ENCODE data around the gene DARS1.
"Not testable (repeated sequence)": the region's sequence is repeated elsewhere in the genome, so short reads cannot be mapped to it uniquely, and the experiment has no call there.

DARS1 gene

DNA sequence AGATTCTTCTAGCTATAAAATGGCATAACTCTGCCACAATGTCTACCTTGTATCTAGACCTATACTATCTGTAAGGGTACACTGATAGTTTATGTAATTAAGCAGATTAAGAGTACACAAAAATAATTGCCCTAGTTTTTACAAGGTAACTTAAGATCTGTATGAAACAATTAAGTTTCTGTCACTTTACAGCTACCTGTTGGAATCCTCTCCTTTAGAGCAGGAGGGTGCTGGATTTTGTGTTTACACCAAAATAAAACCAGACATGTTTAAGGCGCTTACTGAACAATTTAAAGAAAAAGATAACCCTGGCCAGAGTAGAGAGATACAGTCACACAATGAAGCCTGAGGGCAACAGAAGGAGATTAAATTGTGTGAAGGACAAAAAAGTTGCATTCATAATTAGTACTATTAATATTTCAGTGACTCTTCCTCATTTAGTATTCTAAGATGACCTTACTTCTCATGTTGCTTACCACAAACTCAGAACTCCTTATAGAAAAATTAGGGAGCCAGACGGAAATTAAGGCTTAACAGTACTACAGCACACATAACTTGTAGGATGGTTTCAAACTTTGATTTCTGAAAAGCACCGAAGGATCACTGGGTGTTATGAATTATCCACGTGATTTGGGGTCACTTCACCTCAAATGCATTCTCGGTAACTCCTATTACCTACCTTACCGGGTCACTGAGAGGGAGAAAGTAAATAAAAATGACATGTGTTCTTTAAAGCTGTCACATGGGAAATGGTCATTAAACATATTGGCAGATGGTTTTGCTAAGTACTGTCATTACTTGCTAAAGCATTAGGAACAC lies 1.0 kb downstream of the DARS1 start:
- no peak for DNase-seq (ENCODE audit: low spot score)

DNA sequence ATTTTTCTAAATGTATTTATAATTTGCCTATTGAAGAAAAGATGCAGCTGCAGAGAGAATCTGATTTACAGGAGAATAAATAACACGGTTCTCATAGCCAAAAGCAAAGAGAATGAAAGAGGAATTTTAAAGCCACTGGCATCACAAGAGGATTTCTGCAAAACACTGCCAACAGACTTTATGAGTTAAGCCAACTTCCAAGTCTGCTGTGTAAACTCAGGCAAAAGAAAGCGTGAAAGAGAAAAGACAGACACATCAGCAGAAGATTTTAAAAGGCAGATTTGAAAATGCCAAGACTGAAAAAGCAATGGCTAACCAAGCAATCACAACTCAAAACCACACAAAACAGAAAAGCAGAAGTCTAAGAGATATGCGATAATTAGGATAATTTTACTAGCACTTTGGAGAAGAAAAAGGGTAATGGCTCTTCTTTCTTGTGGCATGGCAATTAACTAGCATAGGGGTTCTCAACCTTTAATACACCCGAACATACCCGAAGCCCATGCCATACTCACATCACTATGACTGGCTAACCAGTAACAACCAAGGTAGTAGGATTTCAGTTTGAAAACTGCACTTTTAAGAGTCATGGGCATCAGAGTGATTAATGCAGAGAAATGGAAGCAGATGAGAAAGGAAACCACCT lies 4.9 kb downstream of the DARS1 start:
- no peak for DNase-seq (ENCODE audit: low spot score)

DNA sequence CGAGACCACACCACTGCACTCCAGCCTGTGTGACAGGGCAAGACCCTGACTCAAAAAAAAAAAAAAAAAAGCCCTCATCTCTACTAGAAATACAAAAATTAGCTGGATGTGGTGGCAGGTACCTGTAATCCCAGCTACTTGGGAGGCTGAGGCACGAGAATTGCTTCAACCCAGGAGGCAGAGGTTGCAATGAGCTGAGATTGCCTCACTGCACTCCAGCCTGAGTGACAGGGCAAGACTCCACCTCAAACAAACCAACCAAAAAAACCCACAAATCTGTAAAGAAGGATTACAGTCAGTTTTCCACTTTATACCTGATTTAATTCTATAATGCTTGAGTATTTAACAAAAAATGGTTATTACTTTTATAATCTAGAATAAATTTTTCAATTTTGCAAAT lies 9.7 kb downstream of the DARS1 start:
- no peak for DNase-seq (ENCODE audit: low spot score)

DNA sequence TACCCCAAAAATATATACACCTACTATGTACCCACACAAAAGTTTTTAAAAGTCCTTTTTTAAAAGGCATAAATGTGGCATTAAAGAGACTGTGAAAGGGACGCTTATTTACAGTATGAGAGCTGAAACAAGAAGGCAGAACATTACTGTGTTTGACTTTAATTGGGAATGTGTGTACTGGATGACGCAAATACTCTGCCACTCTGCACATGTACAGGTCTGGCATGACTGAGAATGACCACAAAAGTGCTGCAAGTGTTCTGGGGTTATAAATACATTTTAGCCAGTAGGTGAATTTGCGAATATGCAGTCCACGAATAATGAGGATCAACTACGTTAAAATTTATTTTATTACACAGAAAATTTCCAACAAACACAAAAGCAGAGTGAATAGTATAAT lies 11.4 kb downstream of the DARS1 start:
- no peak for DNase-seq (ENCODE audit: low spot score)

DNA sequence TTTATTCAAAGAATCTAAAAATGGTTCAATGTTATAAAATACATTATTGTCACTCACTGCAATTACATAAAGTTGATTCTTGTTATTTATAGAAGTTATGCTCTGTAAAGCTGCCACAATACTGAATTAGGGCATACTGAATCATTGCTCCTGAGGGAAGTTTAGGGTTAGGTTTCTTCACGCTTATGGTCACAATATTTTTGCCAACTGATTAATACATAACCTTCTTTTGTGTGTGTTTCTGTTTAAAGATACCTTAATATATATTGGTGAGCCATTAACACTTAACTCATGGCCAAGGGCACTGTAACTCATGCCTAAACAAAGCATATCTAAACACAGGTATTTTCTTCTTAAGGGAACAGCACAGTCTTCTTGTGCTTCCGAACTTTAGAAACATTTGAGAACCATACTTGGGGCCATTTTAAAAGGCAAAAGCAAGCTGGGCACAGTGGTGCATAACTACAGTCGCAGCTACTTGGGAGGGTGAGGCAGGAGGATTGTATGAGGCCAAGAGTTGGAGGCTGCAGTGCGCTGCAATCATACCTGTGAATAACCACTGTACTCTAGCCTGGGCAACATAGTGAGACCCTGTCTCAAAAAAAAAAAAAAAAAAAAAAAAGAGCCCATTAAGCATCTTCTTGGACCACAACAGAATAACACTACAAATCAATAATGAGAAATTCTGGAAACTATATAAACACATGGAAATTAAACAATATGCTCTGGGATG lies 15.6 kb downstream of the DARS1 start:
- DNase-seq (ENCODE audit: low spot score), result no peak

DNA sequence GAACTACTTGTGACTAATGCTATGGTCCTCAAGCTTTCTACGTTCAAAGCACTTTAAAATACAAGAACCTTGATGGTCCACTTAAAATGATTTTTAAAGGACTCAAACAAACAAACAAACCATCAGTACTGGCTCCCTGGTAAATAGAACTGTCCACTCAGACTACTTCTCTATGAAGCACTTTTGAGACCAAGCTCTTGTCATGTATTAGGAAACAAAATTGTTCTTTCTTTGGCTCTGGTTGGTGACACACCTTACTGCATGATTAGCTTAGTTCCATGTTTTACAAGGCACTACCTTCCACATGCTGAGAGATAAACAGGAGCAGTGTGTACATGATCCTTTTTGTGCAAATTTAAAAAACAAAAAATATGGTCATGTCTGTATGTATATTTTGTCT lies 19.7 kb downstream of the DARS1 start:
- DNase-seq (ENCODE audit: low spot score), result no peak

DNA sequence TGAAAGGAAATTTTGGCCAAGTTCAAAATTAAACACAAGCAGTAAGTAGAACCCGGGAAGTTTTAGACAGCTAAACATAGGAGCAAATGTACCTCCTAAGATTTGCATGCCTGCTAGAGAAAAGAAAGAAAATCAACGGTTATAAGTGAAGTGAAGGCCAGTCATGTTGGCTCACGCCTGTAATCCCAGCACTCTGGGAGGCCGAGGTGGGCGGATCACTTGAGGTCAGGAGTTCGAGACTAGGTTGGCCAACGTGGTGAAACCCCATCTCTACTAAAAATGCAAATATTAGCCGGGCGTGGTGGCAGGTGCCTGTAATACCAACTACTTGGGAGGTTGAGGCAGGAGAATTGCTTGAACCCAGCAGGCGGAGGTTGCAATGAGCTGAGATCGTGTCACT lies 21.0 kb downstream of the DARS1 start:
- DNase-seq (ENCODE audit: low spot score), result not testable (repeated sequence)

DNA sequence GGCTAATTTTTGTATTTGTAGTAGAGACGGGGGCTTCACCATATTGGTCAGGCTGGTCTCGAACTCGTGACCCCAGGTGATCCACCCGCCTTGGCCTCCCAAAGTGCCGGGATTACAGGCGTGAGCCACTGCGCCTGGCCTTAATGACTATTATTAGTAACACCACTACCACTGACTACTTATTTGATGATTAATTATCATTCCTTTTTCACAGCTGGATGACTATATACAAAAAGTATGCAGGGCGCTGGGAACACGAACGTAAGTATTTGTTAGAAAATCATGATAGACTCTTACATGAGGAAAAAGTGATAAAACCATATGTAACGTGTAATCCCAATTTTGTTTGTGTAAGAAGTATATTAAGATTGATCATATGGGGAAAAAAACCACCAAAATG lies 21.6 kb downstream of the DARS1 start:
- DNase-seq (ENCODE audit: low spot score), result no peak

DNA sequence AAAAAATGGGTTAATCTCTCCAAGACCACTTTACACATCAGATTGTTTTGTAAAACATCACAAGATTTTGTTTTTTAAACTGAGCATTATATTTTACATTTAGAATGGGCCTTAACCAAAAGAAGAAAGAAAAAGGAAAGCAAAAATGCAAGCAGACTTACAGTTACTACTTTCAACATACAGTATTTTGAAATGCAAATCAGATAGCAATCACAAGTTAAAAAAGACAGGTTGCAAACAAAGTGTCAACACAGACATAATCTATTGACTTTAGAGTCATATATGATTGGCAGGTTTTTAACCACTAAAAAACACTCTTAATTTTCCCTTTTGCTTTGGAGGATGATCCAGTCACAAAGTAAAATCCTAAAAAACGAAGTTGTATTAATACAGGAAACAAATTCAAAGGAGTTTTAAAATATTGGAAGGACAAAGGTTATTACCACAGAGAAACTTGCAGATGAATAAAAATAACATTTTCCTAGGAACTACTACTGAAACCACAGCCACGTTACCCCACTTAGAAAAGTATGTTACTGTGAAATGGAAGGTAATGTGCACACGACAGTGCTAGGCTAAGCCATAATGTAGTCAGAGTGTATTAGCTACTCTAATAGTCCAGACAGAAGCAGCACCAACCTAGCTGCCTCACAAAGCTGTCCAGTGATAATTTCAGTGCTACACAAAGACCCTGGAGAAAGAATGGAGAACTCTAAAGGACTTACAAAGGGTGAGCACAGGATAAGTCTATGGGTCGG lies 22.9 kb downstream of the DARS1 start:
- DNase-seq (ENCODE audit: low spot score), result no peak

DNA sequence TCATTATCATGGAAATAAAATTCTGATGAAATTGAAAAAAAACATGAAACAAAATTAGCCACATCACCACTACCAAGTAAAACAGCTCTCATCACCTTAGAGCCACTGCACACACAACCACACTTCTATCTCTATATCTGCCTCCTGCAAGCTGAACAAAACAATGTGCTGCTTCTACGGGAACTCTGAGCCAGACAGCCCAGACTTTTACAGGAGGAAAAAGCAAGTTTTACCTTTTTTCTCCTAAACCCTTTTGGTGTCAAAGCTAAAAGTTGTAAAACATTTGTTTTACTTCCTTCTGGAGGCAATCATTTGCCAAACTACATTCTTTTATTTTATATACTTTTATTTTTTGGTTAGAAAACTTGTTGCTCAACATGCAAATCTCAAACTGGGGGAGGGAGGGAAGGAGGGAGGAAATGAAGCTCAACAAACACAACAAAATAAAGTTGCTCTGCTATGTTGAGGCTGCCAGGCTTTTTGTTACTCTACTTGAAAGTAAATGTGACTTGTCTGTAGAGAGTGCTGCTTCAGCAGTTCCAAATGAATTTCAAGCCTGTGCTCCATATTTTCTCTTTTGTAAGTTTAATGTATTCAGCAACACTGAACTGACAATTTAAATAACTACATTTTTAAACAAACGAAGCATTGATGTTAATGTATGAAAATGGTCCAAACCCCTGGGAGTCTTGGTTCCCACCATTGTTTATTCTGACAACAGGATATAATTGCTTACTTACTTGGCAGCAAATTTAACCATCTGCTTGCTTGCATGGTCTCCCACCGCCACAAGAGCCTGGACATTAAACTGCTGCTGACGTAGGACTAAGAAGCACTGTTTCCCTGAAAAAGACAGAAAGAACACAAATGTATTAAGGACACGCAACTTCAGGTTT lies 24.5 kb downstream of the DARS1 start:
- DNase-seq (ENCODE audit: low spot score), result no peak

DNA sequence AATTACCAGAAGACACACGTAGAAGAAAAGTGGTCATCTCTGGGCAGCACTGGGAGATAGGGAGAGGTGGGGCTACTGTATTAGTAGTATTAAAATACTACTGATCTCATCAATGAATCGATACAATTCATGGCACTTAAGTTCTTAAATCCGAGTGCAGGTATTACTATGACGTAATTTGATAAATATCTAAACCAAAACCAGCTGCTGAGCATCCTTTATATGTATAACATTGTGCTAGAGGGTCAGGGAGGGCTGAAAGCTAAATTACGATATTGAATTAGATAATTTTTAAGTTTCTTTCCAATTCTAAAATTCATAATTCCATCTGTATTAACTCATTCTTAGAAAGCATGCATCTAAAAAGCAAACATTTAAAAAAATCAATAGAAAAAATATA lies 25.3 kb downstream of the DARS1 start:
- DNase-seq (ENCODE audit: low spot score), result no peak

DNA sequence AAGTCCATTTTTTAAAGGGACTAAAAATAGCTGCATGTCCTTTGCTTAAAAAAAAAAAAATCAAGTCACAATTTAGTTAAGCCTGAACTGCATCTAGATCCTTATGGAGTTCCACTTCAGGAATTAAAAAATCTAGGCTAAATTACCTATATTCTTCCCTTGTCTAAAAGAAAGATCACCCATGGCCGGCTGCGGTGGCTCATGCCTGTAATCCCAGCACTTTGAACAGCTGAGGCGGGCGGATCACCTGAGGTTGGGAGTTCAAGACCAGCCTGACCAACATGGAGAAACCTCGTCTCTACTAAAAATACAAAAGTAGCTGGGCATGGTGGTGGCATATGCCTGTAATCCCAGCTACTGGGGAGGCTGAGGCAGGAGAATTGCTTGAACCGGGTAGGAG lies 26.5 kb downstream of the DARS1 start:
- DNase-seq (ENCODE audit: low spot score), result not testable (repeated sequence)

DNA sequence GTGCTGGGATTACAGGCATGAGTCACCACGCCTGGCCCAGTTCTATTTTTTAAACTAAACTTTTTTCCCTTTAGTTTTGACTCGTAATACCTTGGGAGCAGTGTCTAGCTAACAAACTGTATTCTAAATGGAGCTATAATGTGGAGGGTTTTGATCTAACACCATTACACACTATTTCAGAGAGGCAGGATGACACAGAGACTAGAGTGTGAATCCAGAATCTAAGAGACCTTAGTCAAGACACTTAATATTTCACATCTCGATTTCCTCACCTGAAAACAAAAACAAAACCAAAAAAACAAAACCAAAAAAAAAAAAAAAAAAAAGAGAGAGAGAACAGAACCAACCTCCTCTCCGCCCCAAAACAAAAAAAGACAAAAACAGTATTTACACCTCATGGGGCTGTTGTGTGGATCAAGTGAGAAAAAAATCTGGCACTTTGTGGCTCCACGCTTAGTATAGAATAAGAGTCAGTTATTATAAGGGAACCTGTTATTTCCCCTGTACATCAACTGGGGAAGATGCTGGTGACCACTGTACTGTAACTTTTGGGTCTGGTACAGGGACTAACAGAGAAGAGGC lies 31.3 kb downstream of the DARS1 start:
- no peak for DNase-seq (ENCODE audit: low spot score)

DNA sequence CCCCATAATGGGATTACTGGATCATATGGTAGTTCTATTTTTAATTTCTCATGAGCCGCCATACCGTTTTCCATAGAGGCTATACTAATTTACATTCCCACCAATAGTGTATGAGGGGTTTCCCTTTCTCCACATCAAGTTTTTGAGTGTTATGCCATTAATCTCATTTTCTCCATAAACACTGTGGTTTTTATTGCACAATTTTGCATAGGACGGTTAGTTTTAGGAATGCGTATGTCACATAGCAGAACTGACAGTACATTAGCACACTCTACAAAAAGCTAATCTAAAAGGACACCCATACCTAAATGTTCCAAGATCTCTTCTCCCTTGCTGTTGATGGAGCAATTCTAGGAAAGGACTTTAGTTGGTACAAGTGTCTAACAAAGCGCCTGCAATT lies 32.5 kb downstream of the DARS1 start:
- no peak for DNase-seq (ENCODE audit: low spot score)

DNA sequence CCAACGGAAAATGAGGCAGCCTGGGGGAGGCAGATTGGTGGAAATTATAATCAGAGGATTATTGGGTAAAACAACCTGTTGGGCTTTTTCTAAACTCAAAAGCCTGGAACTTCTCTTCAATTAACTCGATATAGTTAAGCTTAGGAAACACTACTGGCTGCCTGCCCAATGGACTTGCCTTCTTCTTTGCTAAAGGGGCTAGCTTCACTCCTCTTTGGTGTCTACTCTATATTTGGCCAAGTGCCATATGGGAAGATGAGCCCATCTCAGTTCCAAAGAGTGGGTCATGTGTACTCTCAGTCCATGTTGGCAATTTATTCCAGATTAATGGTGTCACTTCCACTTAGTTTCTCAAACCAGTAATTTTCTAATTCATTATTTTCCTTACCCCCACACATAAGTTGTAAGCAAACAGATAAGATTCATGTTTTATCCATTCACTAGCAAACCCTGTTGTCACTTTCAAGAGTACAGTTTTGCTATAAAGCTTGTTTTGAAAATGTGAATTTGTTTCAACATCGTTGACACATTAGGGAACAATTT lies 34.3 kb downstream of the DARS1 start:
- no peak for DNase-seq (ENCODE audit: low spot score)

DNA sequence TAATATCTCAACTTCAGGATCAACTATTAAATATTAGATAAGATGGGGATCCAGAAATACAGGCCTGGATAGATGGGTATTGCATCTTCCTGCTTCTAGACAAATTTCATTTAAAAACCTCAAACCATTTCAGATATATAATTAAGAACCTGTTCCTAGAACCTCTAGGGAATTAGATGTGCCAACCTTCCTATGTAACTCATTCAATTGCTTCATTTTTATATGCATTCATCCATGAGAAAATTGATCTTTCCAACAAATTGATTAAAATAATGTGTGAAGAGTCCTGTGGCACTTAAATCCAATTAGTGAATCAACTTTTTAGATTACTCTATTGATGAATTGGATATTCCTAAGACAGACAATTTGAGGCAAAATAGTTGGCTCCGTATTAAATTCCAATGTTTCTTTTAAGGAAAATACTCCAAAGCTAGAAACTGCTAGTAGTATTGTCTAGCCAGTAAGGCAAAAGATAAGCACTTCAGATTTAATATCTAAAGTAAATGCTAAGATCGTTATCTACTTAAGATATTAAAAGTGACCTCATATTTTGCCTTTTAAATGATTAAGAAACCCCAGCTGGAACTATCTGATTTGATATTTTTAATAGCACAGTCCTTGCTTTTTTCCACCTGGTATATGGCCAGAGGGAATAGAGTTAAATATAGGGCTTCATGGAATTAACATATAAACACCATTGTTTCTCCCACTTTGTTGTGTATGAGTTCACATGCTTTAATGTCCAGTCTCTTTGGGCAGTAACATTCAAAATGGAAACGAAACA lies 35.8 kb downstream of the DARS1 start:
- no peak for DNase-seq (ENCODE audit: low spot score)

DNA sequence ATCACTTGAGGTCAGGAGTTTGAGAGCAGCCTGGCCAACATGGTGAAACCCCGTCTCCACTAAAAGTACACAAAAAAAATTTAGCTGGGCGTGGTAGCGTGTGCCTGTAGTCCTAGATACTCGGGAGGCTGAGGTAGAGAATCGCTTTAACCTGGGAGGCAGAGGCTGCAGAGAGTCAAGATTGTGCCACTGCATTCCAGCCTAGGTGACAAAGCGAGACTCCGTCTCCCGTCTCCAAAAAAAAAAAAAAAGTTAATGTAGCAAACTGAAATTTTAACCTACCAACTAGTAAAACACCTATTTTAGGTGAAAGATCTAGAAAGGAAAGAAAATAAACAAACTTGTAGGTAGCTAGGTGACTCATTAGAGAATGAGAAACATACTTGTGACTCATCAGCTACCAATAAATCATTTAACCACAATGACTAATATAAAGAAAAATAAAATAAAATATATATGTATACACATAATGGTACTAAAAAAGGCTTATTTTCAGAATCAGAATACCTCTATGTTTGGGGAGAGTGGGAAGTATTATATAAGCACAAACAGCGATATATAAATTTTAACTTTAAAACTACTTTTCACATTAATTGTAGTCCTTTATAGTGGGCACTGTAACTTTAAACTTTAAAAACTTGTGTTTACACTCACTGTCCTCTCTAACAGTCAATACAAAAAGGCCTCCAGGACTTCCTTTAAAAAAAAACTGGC lies 36.6 kb downstream of the DARS1 start:
- no peak for DNase-seq (ENCODE audit: low spot score)

DNA sequence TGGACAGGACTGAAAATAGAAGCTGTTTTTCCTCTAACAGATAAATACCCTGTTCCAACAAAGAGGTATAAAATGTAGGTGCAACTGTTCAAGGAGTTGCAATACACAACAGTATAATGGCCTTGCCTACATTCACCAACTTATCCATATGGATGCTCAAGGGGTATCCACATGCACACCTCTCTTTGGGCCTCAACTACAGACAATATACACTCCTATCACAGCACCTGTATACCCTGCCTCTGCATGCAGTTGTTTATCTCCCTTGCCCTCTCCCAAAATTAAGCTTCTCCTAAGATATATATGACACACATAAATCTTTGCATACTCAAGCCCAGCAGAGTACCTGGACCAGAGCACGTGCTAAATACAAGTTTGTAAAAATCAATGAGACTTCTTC lies 37.3 kb downstream of the DARS1 start:
- no peak for DNase-seq (ENCODE audit: low spot score)

DNA sequence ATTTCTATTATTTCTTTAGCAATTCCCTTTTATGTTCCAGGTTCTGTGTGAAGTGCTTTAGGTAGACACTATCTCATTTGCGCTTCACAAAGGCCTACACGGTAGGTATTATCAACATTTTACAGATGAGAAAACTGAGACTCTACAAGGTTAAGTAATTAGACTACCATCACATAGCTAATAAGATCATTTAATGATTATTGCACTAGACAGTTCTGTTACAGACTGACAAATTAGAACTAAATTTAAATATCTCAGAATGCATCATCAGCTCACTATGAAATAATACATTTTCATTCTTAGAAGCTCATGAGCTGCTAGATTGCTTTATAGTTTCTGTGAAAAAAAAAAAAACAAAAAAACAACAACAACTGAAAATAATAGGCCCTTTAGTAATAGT lies 37.9 kb downstream of the DARS1 start:
- no peak for DNase-seq (ENCODE audit: low spot score)
